Sciatic nerve (tissue), 2 donors: ENCODE data around the gene NLK. TPM values are rescaled to one million over a fixed set of nuclear protein-coding genes. Genes with fewer than 3 reads are reported as not detected.
"Not testable (repeated sequence)": the region's sequence is repeated elsewhere in the genome, so short reads cannot be mapped to it uniquely, and the experiment has no call there.

Source experiments
- ATAC-seq: fragments of 200-7000 bp; cut with Tn5 transposase; one replicate; pipeline ENCODE4 v1.9.1; 2020; ENCODE audit warnings: mild to moderate bottlenecking, moderate library complexity
- DNase-seq: peaks from one replicate; pipeline ENCODE4 v3.0.0-alpha.2; 2020; ENCODE audit warnings: low spot score
- intact Hi-C: fragments of 100-400 bp; cut with DNase I; formaldehyde crosslinking; loops from one replicate; pipeline ENCODE4 v1.14.2; 2022
- total RNA-seq: library from RNA; stranded (reverse); fragmentation: NEBNext Ultra II Directional; extraction: Animal tissue kit (Norgen Biotek cat#: 25700); gene quantifications from one replicate; pipeline ENCODE4 v1.2.1, GENCODE V29; 2021
- donor health status: DM: no; HTN: no; CAD: no.
- donor health status: DM: no; HTN: no; CAD: no.

The NLK gene
- total RNA-seq, 1 donor from 2014 or later = 34.9 TPM

- ATAC-seq (no peak), DNase-seq (no peak)
- intact Hi-C loops = no loop called here
These were observed 55.4 kb downstream of the NLK start for GRCh38 chr17:28097901-28098300.

- ATAC-seq, intact Hi-C loops: not testable (repeated sequence)
These were observed 56.1 kb downstream of the NLK start for GRCh38 chr17:28098591-28098990.

GRCh38 chr17:28100251-28100650 is 57.8 kb downstream of the NLK start:
- ATAC-seq = no peak

More at GRCh38 chr17:28098591-28098990, 56.1 kb downstream of the NLK start:
- not testable (repeated sequence) for DNase-seq

GRCh38 chr17:28100936-28101335 is 58.5 kb downstream of the NLK start:
- DNase-seq = no peak
- ATAC-seq = no peak
- intact Hi-C loops = loop anchor here (10.0 kb wide), 1 partner anchor 406 kb away; no protein-coding TSS in a partner anchor

More at GRCh38 chr17:28100251-28100650, 57.8 kb downstream of the NLK start:
- intact Hi-C loops = loop anchor here (10.0 kb wide), 1 partner anchor 405 kb away; no protein-coding TSS in a partner anchor
- DNase-seq = no peak

DNA sequence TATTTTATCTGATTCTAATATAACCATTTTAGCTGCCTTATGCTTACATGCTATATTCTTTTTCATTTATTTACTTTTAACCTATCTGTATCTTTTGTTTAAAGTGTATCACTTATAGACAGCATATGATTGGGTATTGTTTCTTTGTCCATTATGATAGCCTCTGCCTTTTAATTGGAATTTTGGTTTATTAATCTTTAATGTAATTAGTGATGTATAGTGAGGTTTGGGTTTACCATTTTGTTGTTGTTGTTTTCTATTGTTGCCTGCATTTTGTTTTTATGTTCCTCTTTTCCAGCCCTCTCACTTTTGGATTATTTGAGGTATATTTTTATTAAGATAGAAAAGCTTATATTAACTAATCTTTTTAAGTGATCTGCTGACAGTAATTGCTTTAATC is 59.4 kb downstream of the NLK start:
- intact Hi-C loops = loop anchor here (10.0 kb wide), 1 partner anchor 407 kb away; no protein-coding TSS in a partner anchor
- DNase-seq (no peak), ATAC-seq (no peak)

- DNase-seq = no peak
- ATAC-seq = no peak
- intact Hi-C loops = loop anchor here (10.0 kb wide), 1 partner anchor 411 kb away; no protein-coding TSS in a partner anchor
These were observed 63.0 kb downstream of the NLK start for GRCh38 chr17:28105501-28105900.

DNA sequence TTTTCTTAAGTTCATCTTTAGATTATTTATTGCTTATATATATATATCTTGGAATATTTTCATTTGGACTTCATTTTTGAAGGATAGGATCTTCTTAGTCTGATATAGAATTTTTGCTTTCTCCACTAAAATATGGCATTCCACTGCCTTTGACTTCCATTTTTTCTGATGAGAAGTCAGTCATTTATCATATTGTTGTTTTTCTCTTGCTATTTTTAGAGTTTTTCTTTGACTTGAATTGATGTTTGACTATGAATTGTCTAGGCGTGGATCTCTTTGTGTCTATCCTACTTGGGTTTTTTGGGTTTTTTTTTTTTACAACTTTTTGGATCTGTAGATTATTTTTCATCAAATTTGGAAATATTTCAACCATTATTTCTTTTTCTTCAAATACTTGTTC is 67.7 kb downstream of the NLK start:
- ATAC-seq (no peak), DNase-seq (no peak)
- intact Hi-C loops = no loop called here

GRCh38 chr17:28112181-28112580 is 69.7 kb downstream of the NLK start:
- intact Hi-C loops = no loop called here
- ATAC-seq (peak; percentile 68), DNase-seq (no peak)

- DNase-seq = no peak
- intact Hi-C loops = no loop called here
- peak; percentile 56 for ATAC-seq
These were observed 70.1 kb downstream of the NLK start for GRCh38 chr17:28112606-28113005.

GRCh38 chr17:28113269-28113668 is 70.8 kb downstream of the NLK start:
- DNase-seq (no peak), ATAC-seq (no peak)
- intact Hi-C loops = no loop called here

GRCh38 chr17:28115046-28115445 is 72.6 kb downstream of the NLK start:
- intact Hi-C loops = no loop called here
- DNase-seq (no peak), ATAC-seq (no peak)

DNA sequence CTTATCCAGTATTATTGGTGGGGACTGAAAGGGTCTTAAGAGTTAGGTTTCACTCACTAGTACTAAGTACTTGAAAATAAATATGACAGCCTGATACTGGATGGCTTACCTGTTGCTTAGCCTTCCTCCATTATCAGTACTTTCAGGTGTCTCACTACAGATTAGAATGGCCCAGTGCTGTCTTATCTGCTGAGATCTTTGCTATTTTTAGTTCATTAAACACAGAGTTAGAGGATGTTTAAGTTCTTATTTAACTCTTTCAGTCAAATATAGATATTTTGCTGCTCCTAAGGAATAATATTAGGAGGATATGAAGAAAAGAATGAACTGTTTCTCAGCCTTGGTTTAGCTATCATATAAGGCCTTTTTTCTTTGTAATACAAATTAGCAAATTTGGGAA is 74.8 kb downstream of the NLK start:
- DNase-seq (no peak), ATAC-seq (no peak)
- intact Hi-C loops = no loop called here

GRCh38 chr17:28118362-28118761 is 75.9 kb downstream of the NLK start:
- ATAC-seq (no peak), DNase-seq (no peak)
- intact Hi-C loops = no loop called here

DNA sequence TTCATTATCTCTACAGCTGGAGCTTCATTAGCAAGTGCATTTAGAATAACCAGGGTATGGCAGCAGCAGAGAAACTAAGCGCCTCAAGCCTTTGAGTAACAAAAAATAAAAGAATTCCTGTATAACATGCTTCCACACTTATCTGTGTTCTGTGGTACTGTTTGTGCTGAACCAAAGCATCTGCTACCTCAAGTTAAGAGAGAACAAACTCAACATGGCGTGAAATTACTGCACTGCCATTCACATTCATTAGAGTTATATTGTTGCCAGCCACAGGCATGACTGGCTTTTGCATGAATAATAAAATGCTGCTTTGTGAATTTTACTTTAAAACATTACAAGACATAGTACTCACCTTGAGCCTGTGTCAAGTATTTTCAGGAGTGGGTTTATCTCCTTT is 76.6 kb downstream of the NLK start:
- ATAC-seq (no peak), DNase-seq (no peak)
- intact Hi-C loops = no loop called here

DNA sequence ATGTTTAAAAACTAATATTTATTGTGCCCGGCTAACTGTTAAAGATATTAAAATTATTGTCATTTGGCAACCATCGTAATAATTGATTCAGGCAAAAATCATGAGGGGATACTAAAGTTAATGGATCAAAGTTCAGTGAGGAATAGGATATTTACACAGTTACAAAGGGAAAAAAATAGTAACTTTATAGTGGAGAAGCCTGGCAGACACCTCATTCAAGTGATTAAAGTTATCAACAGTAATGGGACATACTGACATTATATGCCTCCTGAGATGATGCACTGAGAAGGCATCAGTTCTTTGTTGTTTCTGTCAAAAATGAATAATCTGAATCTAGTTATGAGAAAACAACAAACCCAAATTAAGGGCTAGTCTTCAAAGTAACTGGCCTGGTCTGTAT is 77.1 kb downstream of the NLK start:
- DNase-seq (no peak), ATAC-seq (no peak)
- intact Hi-C loops = no loop called here

DNA sequence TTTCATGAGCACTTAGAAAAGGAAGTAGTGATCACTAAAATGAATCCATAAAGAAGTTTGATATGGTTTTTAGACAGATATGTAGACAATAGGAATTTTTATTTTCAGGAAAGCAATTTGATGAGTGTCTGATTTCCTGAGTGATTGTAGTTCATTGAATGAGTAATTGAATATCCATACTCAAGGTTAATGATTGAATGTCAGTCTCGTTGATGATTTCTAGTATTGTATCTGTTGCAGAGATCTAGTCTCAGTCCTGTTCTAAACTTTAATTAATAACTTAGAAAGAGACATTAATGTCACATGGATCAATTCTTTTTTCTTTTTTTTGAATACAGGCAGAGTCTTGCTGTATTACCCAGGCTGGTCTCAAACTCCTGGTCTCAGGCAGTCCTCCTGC is 78.3 kb downstream of the NLK start:
- ATAC-seq = no peak
- intact Hi-C loops = no loop called here
- no peak for DNase-seq

GRCh38 chr17:28124962-28125361 is 82.5 kb downstream of the NLK start:
- intact Hi-C loops = loop anchor here (5.0 kb wide), 1 partner anchor 532 kb away; no protein-coding TSS in a partner anchor
- ATAC-seq (no peak), DNase-seq (no peak)

GRCh38 chr17:28125526-28126378 is 83.3 kb downstream of the NLK start:
- ATAC-seq (no peak), DNase-seq (no peak)
- intact Hi-C loops = loop anchor here (5.0 kb wide), 1 partner anchor 532 kb away; no protein-coding TSS in a partner anchor

DNA sequence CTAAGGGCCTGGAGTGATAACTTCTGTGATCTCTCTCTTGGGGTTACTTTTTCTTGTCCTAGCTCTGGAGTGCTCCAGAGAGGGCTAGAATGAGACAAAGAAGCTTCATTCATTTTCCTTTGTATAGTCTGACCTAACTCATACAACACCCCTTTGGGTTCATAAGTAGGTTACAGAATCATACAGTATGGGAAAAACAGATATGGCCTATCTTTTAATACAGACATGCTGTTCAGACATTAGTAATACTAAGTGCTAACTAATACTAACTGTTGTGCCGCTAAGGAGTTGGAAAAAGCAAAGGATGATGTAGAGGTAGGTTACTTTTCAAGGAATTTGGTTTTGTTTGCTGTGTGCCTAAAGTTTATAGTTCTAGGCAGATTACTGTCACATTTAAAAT is 84.7 kb downstream of the NLK start:
- no peak for ATAC-seq
- no peak for DNase-seq
- intact Hi-C loops = loop anchor here (5.0 kb wide), 1 partner anchor 530 kb away; no protein-coding TSS in a partner anchor

DNA sequence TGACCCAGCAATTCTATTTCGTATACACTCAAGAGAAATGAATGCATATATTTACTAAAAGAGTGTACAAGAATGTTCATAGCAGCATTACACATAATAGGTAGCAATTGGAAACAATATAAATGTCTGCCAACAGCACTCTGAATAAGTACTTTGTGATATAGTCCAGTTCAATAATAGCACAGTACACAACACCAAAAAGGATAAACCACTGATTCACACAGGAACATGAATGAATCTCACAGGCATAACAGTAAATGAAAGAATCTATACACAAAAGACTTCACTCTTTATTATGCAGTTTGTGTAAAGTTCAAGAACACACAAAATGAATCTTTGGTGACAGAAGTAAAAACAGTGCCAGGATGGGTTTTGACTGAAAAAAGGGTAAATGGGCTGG is 86.3 kb downstream of the NLK start:
- intact Hi-C loops = loop anchor here (5.0 kb wide), 1 partner anchor 529 kb away; no protein-coding TSS in a partner anchor

More for the DNA sequence above, 86.3 kb downstream of the NLK start:
- DNase-seq (no peak), ATAC-seq (no peak)
